HEK293 (cell line): ENCODE results near the gene ZNF582.

Source experiments
- CTCF ChIA-PET: fragments of 350-600 bp; formaldehyde crosslinking; extraction: SDS; loops from one replicate; lab custom pipeline; 2021; ENCODE audit warnings: antibody characterized with exemption; lab: Yijun Ruan, JAX
- POLR2A ChIA-PET: fragments of 300-600 bp; formaldehyde crosslinking; extraction: SDS; loops from one replicate; lab custom pipeline; 2020; ENCODE audit warnings: antibody characterized with exemption, inconsistent platforms; lab: Yijun Ruan, JAX
- H3K27ac ChIP-seq: fragments of 200-500 bp; sonication (Bioruptor generic); 2 replicates; pipeline ENCODE4 v1.5.1; 2014; ENCODE audit warnings: low read depth, low read length, control low read depth, inconsistent platforms; ENCODE audit errors: extremely low read depth
- H3K36me3 ChIP-seq, 2 experiments: fragments of 200-500 bp in 1 of 2; sonication (Bioruptor generic) in 1 of 2; 1 replicate in 1 of 2; 2 replicates in 1 of 2; pipeline ENCODE4 v1.5.1; 2014 to 2017; ENCODE audit warnings: inconsistent platforms in 2 of 2, low read length in 2 of 2; ENCODE audit not compliant: control insufficient read depth in 2 of 2, insufficient read depth in 1 of 2
- H3K4me1 ChIP-seq: fragments of 200-500 bp; sonication (Bioruptor generic); 2 replicates; pipeline ENCODE4 v1.5.1; 2014; ENCODE audit warnings: mild to moderate bottlenecking, low read length, inconsistent platforms; ENCODE audit not compliant: control insufficient read depth, insufficient read depth
- H3K4me3 ChIP-seq: 2 replicates; pipeline ENCODE4 v1.5.1; 2011; ENCODE audit warnings: low read depth, mild to moderate bottlenecking, control low read depth, low read length, moderate library complexity
- H3K9me3 ChIP-seq: fragments of 200-500 bp; sonication (Bioruptor generic); 2 replicates; pipeline ENCODE4 v1.5.1; 2014; ENCODE audit warnings: low read depth, low read length, inconsistent platforms; ENCODE audit not compliant: control insufficient read depth, insufficient read depth
- MYNN ChIP-seq: fragments of 450-650 bp; formaldehyde crosslinking; IDR thresholded peaks from 2 replicates; pipeline ENCODE4 v1.5.1; 2016; ENCODE audit warnings: missing biosample characterization, missing genetic modification characterization, borderline replicate concordance
- PRDM1 ChIP-seq: fragments of 450-650 bp; formaldehyde crosslinking; IDR thresholded peaks from 2 replicates; pipeline ENCODE4; 2016; ENCODE audit warnings: missing biosample characterization, missing genetic modification characterization
- PRDM6 ChIP-seq: fragments of 450-650 bp; formaldehyde crosslinking; IDR thresholded peaks from 2 replicates; pipeline ENCODE4 v1.5.1; 2017; ENCODE audit warnings: missing biosample characterization, missing genetic modification characterization
- SP2 ChIP-seq: fragments of 450-650 bp; formaldehyde crosslinking; IDR thresholded peaks from 2 replicates; pipeline ENCODE4 v1.5.1; 2016; ENCODE audit warnings: missing biosample characterization, missing genetic modification characterization
- SP7 ChIP-seq: fragments of 450-650 bp; formaldehyde crosslinking; IDR thresholded peaks from 2 replicates; pipeline ENCODE4 v1.5.1; 2016; ENCODE audit warnings: missing biosample characterization, missing genetic modification characterization
- ZNF10 ChIP-seq: fragments of 450-650 bp; formaldehyde crosslinking; IDR thresholded peaks from 2 replicates; pipeline ENCODE4 v1.5.1; 2017; ENCODE audit warnings: missing biosample characterization, missing genetic modification characterization
- ZNF140 ChIP-seq: fragments of 450-650 bp; formaldehyde crosslinking; IDR thresholded peaks from 2 replicates; pipeline ENCODE4 v1.5.1; 2016; ENCODE audit warnings: missing biosample characterization, missing genetic modification characterization
- ZNF174 ChIP-seq: fragments of 450-650 bp; formaldehyde crosslinking; IDR thresholded peaks from 2 replicates; pipeline ENCODE4 v1.5.0; 2017; ENCODE audit warnings: missing biosample characterization, mild to moderate bottlenecking, missing genetic modification characterization
- ZNF223 ChIP-seq: fragments of 450-650 bp; formaldehyde crosslinking; IDR thresholded peaks from 2 replicates; pipeline ENCODE4 v1.5.1; 2016; ENCODE audit warnings: missing biosample characterization, missing genetic modification characterization
- ZNF23 ChIP-seq: fragments of 450-650 bp; formaldehyde crosslinking; IDR thresholded peaks from 2 replicates; pipeline ENCODE4 v1.5.1; 2016; ENCODE audit warnings: missing biosample characterization, missing genetic modification characterization, borderline replicate concordance
- ZNF311 ChIP-seq: fragments of 450-650 bp; formaldehyde crosslinking; IDR thresholded peaks from 2 replicates; pipeline ENCODE4 v1.5.1; 2017; ENCODE audit warnings: missing biosample characterization, missing genetic modification characterization, borderline replicate concordance
- ZNF324 ChIP-seq: fragments of 450-650 bp; formaldehyde crosslinking; IDR thresholded peaks from 2 replicates; pipeline ENCODE4 v1.5.1; 2016; ENCODE audit warnings: missing biosample characterization, missing genetic modification characterization
- ZNF37A ChIP-seq: fragments of 450-650 bp; IDR thresholded peaks from 2 replicates; pipeline ENCODE4 v1.5.1; 2018; ENCODE audit warnings: missing biosample characterization, missing genetic modification characterization
- ZNF416 ChIP-seq: fragments of 450-650 bp; formaldehyde crosslinking; IDR thresholded peaks from 2 replicates; pipeline ENCODE4 v1.5.1; 2016; ENCODE audit warnings: missing biosample characterization, missing genetic modification characterization
- ZNF561 ChIP-seq: fragments of 450-650 bp; IDR thresholded peaks from 2 replicates; pipeline ENCODE4 v1.5.1; 2018; ENCODE audit warnings: missing biosample characterization, missing genetic modification characterization, borderline replicate concordance
- ZNF654 ChIP-seq: fragments of 450-650 bp; formaldehyde crosslinking; IDR thresholded peaks from 2 replicates; pipeline ENCODE4 v1.5.1; 2016; ENCODE audit warnings: low read depth, missing biosample characterization, missing genetic modification characterization
- ZNF660 ChIP-seq: fragments of 450-650 bp; IDR thresholded peaks from 2 replicates; pipeline ENCODE4 v1.5.1; 2018; ENCODE audit warnings: missing biosample characterization, mild to moderate bottlenecking, missing genetic modification characterization
- ZNF791 ChIP-seq: fragments of 450-650 bp; formaldehyde crosslinking; IDR thresholded peaks from 2 replicates; pipeline ENCODE4 v1.5.1; 2016; ENCODE audit warnings: missing biosample characterization, missing genetic modification characterization
- ZSCAN30 ChIP-seq: fragments of 450-650 bp; IDR thresholded peaks from 2 replicates; pipeline ENCODE4 v1.5.1; 2018; ENCODE audit warnings: missing biosample characterization, mild to moderate bottlenecking, missing genetic modification characterization, moderate library complexity
- TF ChIP-seq, protein P1 (sequence below): fragments of 450-650 bp; formaldehyde crosslinking; IDR thresholded peaks from 2 replicates; pipeline ENCODE4 v1.5.1; 2016; ENCODE audit warnings: missing biosample characterization, missing genetic modification characterization
- TF ChIP-seq, protein P2 (sequence below): fragments of 450-650 bp; formaldehyde crosslinking; IDR thresholded peaks from 2 replicates; pipeline ENCODE4 v1.5.1; 2017; ENCODE audit warnings: missing biosample characterization, missing genetic modification characterization

The ZNF582 gene

DNA sequence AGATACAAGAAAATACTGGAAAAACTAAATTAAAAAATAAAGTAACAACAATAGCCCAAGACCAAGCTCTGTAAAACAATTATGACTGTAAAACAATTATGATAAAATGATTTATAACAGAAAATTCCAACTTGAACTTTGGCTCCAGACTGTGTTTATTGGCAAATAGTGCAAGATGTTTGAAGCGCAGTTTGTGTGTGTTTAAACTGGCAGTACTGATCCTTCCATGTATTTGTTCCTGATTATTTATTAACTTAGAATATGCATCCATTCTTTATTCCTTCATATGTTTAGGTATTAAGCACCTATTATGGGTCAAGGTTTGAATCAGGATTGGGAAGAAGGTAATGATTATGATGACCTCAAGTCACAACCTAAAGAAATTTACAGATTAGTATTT is 37.8 kb downstream of the ZNF582 start (continued):
- TF ChIP-seq, protein P1, sequence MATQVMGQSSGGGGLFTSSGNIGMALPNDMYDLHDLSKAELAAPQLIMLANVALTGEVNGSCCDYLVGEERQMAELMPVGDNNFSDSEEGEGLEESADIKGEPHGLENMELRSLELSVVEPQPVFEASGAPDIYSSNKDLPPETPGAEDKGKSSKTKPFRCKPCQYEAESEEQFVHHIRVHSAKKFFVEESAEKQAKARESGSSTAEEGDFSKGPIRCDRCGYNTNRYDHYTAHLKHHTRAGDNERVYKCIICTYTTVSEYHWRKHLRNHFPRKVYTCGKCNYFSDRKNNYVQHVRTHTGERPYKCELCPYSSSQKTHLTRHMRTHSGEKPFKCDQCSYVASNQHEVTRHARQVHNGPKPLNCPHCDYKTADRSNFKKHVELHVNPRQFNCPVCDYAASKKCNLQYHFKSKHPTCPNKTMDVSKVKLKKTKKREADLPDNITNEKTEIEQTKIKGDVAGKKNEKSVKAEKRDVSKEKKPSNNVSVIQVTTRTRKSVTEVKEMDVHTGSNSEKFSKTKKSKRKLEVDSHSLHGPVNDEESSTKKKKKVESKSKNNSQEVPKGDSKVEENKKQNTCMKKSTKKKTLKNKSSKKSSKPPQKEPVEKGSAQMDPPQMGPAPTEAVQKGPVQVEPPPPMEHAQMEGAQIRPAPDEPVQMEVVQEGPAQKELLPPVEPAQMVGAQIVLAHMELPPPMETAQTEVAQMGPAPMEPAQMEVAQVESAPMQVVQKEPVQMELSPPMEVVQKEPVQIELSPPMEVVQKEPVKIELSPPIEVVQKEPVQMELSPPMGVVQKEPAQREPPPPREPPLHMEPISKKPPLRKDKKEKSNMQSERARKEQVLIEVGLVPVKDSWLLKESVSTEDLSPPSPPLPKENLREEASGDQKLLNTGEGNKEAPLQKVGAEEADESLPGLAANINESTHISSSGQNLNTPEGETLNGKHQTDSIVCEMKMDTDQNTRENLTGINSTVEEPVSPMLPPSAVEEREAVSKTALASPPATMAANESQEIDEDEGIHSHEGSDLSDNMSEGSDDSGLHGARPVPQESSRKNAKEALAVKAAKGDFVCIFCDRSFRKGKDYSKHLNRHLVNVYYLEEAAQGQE, result no peak
- TF ChIP-seq ZNF223 (tag by site-specific recombination), result no peak
- TF ChIP-seq PRDM1 (tag by site-specific recombination), result no peak
- TF ChIP-seq ZNF37A, result no peak
- TF ChIP-seq ZNF324, result no peak

GRCh38 chr19:56351208-56351607 is 42.1 kb downstream of the ZNF582 start:
- ChIA-PET POLR2A (no interaction called here), CTCF (interaction anchor here (0.5 to 1.1 kb wide), 4 partner anchors 17 to 295 kb away, joined by 3 read pairs; no protein-coding TSS in a partner anchor)

DNA sequence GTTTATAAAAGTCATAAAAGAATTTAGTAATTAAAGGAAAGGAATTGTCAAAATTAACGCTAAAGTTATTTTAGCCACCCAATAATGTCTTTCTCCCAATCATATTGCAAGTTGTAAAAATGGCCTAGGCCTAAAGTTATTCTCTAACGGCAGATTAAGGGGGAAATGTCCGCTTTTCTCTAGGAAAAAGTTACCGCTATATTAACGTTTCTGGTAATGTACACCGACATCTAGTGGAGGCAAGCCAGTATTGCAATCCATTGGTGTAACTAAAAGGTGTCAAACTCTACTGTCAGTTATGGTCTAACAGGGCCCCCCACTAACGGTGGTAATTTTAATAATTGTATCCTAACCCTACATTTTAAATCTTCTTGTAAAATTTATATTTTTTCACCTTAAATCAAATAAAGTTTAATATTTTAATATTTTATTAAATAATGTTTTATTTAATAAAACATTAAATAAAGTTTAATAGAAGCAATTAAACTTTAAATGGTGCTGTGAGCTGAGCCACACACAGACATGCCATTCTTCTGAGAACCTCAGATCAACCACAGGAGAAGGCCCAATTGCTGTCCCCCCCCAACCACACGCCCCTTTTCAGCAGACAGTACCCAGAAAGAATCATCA is 42.8 kb downstream of the ZNF582 start:
- no peaks in the 10 kb centered on the region for H3K36me3 ChIP-seq
- no peak overlapping the region for H3K4me3 ChIP-seq
- no peak for TF ChIP-seq PRDM6
- TF ChIP-seq ZNF660 (tag by site-specific recombination), result 0 out of 2 replicates have a peak, but pooled peaks have one; percentile 17
- TF ChIP-seq ZNF654 (tag by site-specific recombination), result peak; percentile 27; the same call in 1 of the 2 replicates
- POLR2A ChIA-PET, result no interaction called here
- H3K27ac ChIP-seq, result no peak overlapping the region
- CTCF ChIA-PET, result interaction anchor here (0.7 to 1.3 kb wide), 4 partner anchors 18 to 294 kb away, joined by 3 to 6 read pairs (median 3); no protein-coding TSS in a partner anchor
- H3K9me3 ChIP-seq, result no peaks in the 10 kb centered on the region; the same call in 1 of the 2 replicates
- H3K4me1 ChIP-seq, result no peaks in the 10 kb centered on the region

More at GRCh38 chr19:56351208-56351607, 42.1 kb downstream of the ZNF582 start:
- H3K9me3 ChIP-seq, result no peaks in the 10 kb centered on the region; the same call in 1 of the 2 replicates
- H3K4me1 ChIP-seq, result no peaks in the 10 kb centered on the region
- TF ChIP-seq ZNF10 (tag by site-specific recombination) (no peak), ZNF791 (no peak), ZSCAN30 (no peak), ZNF311 (no peak), ZNF174 (tag by site-specific recombination) (no peak), SP7 (tag by site-specific recombination) (no peak), ZNF416 (no peak), ZNF23 (tag by site-specific recombination) (no peak), MYNN (tag by site-specific recombination) (no peak), ZNF140 (tag by site-specific recombination) (no peak), PRDM1 (tag by site-specific recombination) (no peak), ZNF561 (no peak), SP2 (tag by site-specific recombination) (no peak)
- TF ChIP-seq, protein P2, sequence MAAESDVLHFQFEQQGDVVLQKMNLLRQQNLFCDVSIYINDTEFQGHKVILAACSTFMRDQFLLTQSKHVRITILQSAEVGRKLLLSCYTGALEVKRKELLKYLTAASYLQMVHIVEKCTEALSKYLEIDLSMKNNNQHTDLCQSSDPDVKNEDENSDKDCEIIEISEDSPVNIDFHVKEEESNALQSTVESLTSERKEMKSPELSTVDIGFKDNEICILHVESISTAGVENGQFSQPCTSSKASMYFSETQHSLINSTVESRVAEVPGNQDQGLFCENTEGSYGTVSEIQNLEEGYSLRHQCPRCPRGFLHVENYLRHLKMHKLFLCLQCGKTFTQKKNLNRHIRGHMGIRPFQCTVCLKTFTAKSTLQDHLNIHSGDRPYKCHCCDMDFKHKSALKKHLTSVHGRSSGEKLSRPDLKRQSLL (tag by site-specific recombination), result no peak
- TF ChIP-seq, all 188 proteins: peak for 0
- H3K27ac ChIP-seq, result no peak overlapping the region
- H3K4me3 ChIP-seq, result no peak overlapping the region
- H3K36me3 ChIP-seq, result no peaks in the 10 kb centered on the region
